ENCODE results near the gene RPTOR. TPM values are rescaled to one million over a fixed set of nuclear protein-coding genes. Genes with fewer than 3 reads are reported as not detected.

Gene RPTOR
- polyA plus RNA-seq, 1 donor (not counting 4 experiments of a cell fraction or from before 2014, with no cell fraction given), result 4.0 TPM

DNA sequence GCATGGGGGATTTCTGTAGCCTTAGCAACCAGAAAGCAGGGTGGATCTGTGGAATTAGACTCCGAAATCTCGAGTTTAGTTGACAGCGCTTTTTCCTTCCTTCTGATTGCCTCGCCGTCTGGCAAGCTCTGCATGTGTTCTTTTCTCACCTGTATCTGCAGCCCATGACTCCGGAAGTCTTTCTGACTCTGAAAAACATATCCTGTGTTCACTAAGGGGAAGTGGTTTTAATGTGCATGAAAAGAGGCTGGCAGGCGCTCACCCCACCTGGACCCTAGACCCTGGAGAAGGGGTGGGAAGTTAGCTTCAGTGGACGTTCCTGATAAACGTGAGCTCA, 158.5 kb downstream of the RPTOR start:
- no peak overlapping the region for H3K9ac ChIP-seq (ENCODE audit: control insufficient read depth, extremely low read depth, insufficient read depth, low read length)
- H3K27me3 ChIP-seq (ENCODE audit: control insufficient read depth, extremely low read depth, insufficient read depth, low read length), result no peaks in the 10 kb centered on the region
- H3K27ac ChIP-seq (ENCODE audit: control insufficient read depth, insufficient read depth, low read length), result no peak overlapping the region
- dilution Hi-C loops (cut with MboI; ENCODE audit: extremely low pct_ligation_motif_present, low sequenced_read_pairs), result no loop called here
- TF ChIP-seq EZH2 (IDR thresholded peaks at IDR 0.05; ENCODE audit: low read length) (no peak), CTCF (optimal IDR thresholded peaks at IDR 0.05 in 1 of 3, IDR thresholded peaks at IDR 0.05 in 1 of 3, conservative IDR thresholded peaks at IDR 0.05 in 1 of 3; ENCODE audit: extremely low read depth in 1 of 3, insufficient read depth in 2 of 3, low read length in 3 of 3) (no peak)
- no peaks in the 10 kb centered on the region for H4K20me1 ChIP-seq (ENCODE audit: control insufficient read depth, extremely low read depth, insufficient read depth, low read length)
- no peaks in the 10 kb centered on the region for H3K9me3 ChIP-seq (ENCODE audit: control insufficient read depth, low read depth, low read length)
- no peak overlapping the region for H3K4me3 ChIP-seq (ENCODE audit: control insufficient read depth in 2 of 3, extremely low read depth in 1 of 3, insufficient read depth in 2 of 3, low read depth in 1 of 3, low read length in 3 of 3)
- peaks cover 48% of the 10 kb centered on the region for H3K79me2 ChIP-seq (ENCODE audit: control insufficient read depth, insufficient read depth, low read length)
- FAIRE-seq (no peak), DNase-seq (ENCODE audit: low read depth, low spot score) (no peak)
- no peak overlapping the region for H2AFZ ChIP-seq (ENCODE audit: control insufficient read depth, low read length)
- H3K4me1 ChIP-seq (ENCODE audit: control insufficient read depth, extremely low read depth, insufficient read depth, low read length), result no peaks in the 10 kb centered on the region
- H3K4me2 ChIP-seq (ENCODE audit: control insufficient read depth, extremely low read depth, insufficient read depth, low read depth, low read length), result no peak overlapping the region
- H3K9me1 ChIP-seq (ENCODE audit: control insufficient read depth, extremely low read depth, insufficient read depth, low read length), result peaks cover 2% of the 10 kb centered on the region
- no peaks in the 10 kb centered on the region for H3K36me3 ChIP-seq (ENCODE audit: control insufficient read depth in 2 of 2, extremely low read depth in 1 of 2, insufficient read depth in 2 of 2, low read length in 2 of 2)

- Histone ChIP-seq H3K9me1 (ENCODE audit: control insufficient read depth, extremely low read depth, insufficient read depth, low read length) (peaks cover 2% of the 10 kb centered on the region), H3K36me3 (ENCODE audit: control insufficient read depth in 2 of 2, extremely low read depth in 1 of 2, insufficient read depth in 2 of 2, low read length in 2 of 2) (peaks cover 0 to 5% of the 10 kb centered on the region in 2 experiments), H3K27ac (ENCODE audit: control insufficient read depth, insufficient read depth, low read length) (no peak overlapping the region), H3K27me3 (ENCODE audit: control insufficient read depth, extremely low read depth, insufficient read depth, low read length) (no peaks in the 10 kb centered on the region), H3K79me2 (ENCODE audit: control insufficient read depth, insufficient read depth, low read length) (peaks cover 37% of the 10 kb centered on the region), H3K4me1 (ENCODE audit: control insufficient read depth, extremely low read depth, insufficient read depth, low read length) (peaks cover 3% of the 10 kb centered on the region), H3K9ac (ENCODE audit: control insufficient read depth, extremely low read depth, insufficient read depth, low read length) (no peak overlapping the region), H3K9me3 (ENCODE audit: control insufficient read depth, low read depth, low read length) (no peaks in the 10 kb centered on the region), H3K4me2 (ENCODE audit: control insufficient read depth, extremely low read depth, insufficient read depth, low read depth, low read length) (no peak overlapping the region), H4K20me1 (ENCODE audit: control insufficient read depth, extremely low read depth, insufficient read depth, low read length) (no peaks in the 10 kb centered on the region), H3K4me3 (ENCODE audit: control insufficient read depth in 2 of 3, extremely low read depth in 1 of 3, insufficient read depth in 2 of 3, low read depth in 1 of 3, low read length in 3 of 3) (no peak overlapping the region), H2AFZ (ENCODE audit: control insufficient read depth, low read length) (no peak overlapping the region)
- dilution Hi-C loops (cut with MboI; ENCODE audit: extremely low pct_ligation_motif_present, low sequenced_read_pairs), result no loop called here
- DNase-seq (ENCODE audit: low read depth, low spot score), result no peak
- no peak for TF ChIP-seq EZH2 (IDR thresholded peaks at IDR 0.05; ENCODE audit: low read length)
- no peak for TF ChIP-seq CTCF (optimal IDR thresholded peaks at IDR 0.05 in 1 of 3, IDR thresholded peaks at IDR 0.05 in 1 of 3, conservative IDR thresholded peaks at IDR 0.05 in 1 of 3; ENCODE audit: extremely low read depth in 1 of 3, insufficient read depth in 2 of 3, low read length in 3 of 3)
- FAIRE-seq, result no peak
Observed at GRCh38 chr17:80704381-80704819, 159.8 kb downstream of the RPTOR start.

All from keratinocyte (primary cell).